ENCODE data around the gene MYH11.

MYH11 gene

DNA sequence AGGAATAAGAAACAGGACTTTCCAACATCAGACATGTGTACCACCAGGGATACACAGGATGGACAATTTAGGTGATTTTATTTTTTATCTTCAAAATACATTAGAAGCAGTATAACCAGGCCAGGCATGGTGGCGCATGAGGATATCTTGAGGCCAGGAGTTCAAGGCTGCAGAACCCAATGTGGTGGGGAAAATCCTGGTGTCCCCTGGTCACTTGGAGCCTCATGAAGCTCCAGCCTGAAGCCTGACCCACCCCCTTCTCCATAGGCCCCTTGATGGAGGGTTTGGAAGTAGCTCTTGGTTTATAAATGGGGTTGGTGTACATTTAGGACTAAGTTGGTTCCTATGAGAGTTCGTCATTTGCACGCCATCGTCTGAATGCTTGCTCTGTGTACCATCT lies 88.6 kb downstream of the MYH11 start:
- TF ChIP-seq, protein P1, sequence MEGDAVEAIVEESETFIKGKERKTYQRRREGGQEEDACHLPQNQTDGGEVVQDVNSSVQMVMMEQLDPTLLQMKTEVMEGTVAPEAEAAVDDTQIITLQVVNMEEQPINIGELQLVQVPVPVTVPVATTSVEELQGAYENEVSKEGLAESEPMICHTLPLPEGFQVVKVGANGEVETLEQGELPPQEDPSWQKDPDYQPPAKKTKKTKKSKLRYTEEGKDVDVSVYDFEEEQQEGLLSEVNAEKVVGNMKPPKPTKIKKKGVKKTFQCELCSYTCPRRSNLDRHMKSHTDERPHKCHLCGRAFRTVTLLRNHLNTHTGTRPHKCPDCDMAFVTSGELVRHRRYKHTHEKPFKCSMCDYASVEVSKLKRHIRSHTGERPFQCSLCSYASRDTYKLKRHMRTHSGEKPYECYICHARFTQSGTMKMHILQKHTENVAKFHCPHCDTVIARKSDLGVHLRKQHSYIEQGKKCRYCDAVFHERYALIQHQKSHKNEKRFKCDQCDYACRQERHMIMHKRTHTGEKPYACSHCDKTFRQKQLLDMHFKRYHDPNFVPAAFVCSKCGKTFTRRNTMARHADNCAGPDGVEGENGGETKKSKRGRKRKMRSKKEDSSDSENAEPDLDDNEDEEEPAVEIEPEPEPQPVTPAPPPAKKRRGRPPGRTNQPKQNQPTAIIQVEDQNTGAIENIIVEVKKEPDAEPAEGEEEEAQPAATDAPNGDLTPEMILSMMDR (conservative IDR thresholded peaks at IDR 0.05; ENCODE audit: low read length) = no peak
- DNase-seq (ENCODE audit: low read depth) = no peak
- H3K4me3 ChIP-seq (ENCODE audit: low read length) = no peak overlapping the region

DNA sequence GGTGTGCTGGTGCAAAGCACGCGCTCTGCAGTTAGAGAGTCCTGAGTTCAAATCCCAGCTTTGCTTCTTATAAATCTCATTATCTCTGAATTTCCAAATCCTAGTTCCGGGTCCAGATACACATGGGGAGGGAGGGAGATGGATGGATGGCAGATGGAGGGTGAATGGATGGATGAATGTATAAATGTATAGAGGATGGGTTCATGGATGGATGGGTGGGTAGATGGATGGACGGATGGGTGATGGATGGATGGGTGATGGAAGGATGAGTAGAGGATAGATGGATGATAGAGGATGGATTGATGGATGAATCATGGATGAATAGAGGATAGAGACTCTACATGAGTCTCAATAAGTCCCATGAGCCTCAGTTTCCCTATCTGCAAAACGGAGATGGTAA lies 89.9 kb downstream of the MYH11 start:
- DNase-seq (ENCODE audit: low read depth) = no peak
- H3K4me3 ChIP-seq (ENCODE audit: low read length) = no peak overlapping the region
- TF ChIP-seq, protein P1 (conservative IDR thresholded peaks at IDR 0.05; ENCODE audit: low read length) = no peak

DNA sequence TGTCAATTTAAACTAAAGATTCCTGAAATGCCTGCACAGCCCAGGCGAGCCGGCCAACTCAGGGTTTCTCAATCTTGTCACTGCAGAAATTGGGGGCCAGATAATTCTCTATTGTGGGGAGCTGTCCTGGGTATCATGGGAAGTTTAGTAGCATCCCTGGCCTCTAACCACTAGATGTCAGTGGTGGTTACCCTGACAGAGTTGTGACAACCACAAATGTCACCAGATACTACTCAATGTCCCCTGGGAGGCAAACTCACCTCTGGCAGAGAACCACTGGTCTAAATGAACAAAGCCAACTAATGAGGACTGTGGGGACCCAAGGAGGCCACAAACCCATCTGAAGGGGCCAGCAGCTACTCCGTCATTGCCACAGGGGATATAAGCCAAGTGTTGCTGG lies 90.9 kb downstream of the MYH11 start:
- DNase-seq (ENCODE audit: low read depth) = peak; percentile 48
- TF ChIP-seq, protein P1 (conservative IDR thresholded peaks at IDR 0.05; ENCODE audit: low read length) = peak; percentile 85
- H3K4me3 ChIP-seq (ENCODE audit: low read length) = no peak overlapping the region

DNA sequence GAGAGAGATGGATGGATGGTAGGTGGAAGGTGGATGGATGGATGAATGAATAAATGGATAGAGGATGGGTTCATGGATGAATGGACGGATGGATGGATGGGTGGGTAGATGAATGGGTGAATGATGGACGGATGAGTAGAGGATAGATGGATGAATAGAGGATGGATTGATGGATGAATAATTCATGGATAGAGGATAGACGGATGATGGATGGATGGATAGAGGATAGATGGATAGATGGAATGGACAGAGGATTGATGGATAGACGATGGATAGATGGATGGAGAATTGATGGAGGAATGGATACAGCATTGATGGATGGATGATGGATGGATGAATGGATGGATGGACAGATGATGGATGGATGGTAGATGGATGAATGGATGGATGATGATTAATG lies 91.7 kb downstream of the MYH11 start:
- DNase-seq (ENCODE audit: low read depth) = no peak
- H3K4me3 ChIP-seq (ENCODE audit: low read length) = no peak overlapping the region
- TF ChIP-seq, protein P1 (conservative IDR thresholded peaks at IDR 0.05; ENCODE audit: low read length) = no peak

DNA sequence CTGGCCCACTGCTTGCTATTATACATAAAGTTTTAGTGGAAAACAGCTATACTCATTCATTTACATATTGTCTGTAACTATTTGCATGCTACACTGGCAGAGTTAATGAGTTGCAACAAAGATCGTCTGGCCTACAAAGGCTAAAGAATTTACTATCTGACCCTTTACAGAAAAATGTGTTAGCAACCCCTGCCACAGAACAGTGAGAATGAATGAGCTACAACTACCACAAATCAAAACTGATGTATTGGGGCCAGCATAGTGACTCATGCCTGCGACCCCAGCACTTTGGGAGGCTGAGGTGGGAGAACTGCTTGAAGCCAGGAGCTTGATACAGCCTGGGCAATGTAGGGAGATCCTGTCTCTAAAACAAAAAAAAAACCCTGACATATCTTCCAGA lies 92.7 kb downstream of the MYH11 start:
- TF ChIP-seq, protein P1 (conservative IDR thresholded peaks at IDR 0.05; ENCODE audit: low read length) = no peak
- no peak overlapping the region for H3K4me3 ChIP-seq (ENCODE audit: low read length)
- DNase-seq (ENCODE audit: low read depth) = no peak

DNA sequence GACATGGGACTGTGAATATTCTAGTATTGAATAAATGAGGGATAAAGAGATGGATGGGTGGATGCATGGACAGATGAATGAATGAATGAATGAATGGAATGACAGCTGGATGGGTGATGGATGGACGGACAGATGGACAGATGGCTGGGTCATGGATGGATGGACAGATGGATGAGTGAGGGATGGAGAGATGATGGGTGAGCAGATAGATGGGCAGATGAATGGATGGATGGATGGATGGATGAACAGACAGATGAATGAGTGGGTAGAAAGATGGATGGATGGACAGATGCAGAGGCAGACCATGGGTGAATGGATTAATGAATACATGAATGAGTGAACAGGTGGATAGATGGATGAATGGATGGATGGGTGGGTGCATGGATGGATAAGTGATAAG lies 96.7 kb downstream of the MYH11 start:
- no peak for DNase-seq (ENCODE audit: low read depth)
- TF ChIP-seq, protein P1 (conservative IDR thresholded peaks at IDR 0.05; ENCODE audit: low read length) = no peak
- H3K4me3 ChIP-seq (ENCODE audit: low read length) = no peak overlapping the region

DNA sequence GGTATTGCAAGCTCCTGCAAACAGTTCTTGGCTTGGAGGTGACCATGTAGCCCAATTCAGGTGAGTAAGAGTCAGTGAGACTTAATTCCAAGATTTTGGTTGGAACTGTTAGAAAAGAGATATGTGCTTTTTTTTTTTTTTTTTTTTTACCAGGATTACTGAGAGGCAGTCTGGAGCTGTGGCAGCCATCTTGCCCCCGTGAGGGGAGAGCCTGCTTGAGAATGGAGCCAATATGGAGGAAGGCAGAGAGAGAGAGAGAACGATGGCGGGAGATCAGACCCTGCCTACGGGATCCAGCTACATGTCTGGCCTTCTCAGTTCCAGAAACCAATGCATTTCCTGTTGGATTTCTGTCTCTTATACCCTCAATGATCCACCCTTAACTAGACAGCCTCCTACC lies 97.8 kb downstream of the MYH11 start:
- H3K4me3 ChIP-seq (ENCODE audit: low read length) = no peak overlapping the region
- TF ChIP-seq, protein P1 (conservative IDR thresholded peaks at IDR 0.05; ENCODE audit: low read length) = no peak

More for the DNA sequence above, 97.8 kb downstream of the MYH11 start:
- DNase-seq (ENCODE audit: low read depth) = no peak

Data from AG10803 (cell line).